HepG2 (cell line): ENCODE data around the gene SLC17A5. TPM values are rescaled to one million over a fixed set of nuclear protein-coding genes. Genes with fewer than 3 reads are reported as not detected.

Experiments used
- CEBPG ChIP-seq: IDR thresholded peaks from 2 replicates; pipeline ENCODE4 v1.6.1; 2016
- FOXC1 ChIP-seq: sonication (generic); formaldehyde crosslinking; IDR thresholded peaks from 2 replicates; pipeline ENCODE4 v1.8.0; 2022; ENCODE audit warnings: mild to moderate bottlenecking, missing genetic modification reagents, borderline replicate concordance
- HCFC1 ChIP-seq: fragments of 150-350 bp; IDR thresholded peaks from 2 replicates; pipeline ENCODE4 v1.6.1; 2014; ENCODE audit warnings: low read depth, low read length
- HMG20A ChIP-seq: IDR thresholded peaks from 2 replicates; pipeline ENCODE4 v1.6.1; 2016; ENCODE audit warnings: borderline replicate concordance
- HNF4G ChIP-seq, 2 experiments: sonication (generic) in 1 of 2; formaldehyde crosslinking in 1 of 2; IDR thresholded peaks; 2 replicates each; pipeline versions ENCODE4 v1.4.0 to v1.6.1; 2011 to 2020; ENCODE audit warnings: borderline replicate concordance in 2 of 2, low read depth in 2 of 2, mild to moderate bottlenecking in 2 of 2, low read length in 1 of 2, missing genetic modification reagents in 1 of 2, moderate library complexity in 1 of 2
- MEIS1 ChIP-seq: sonication (generic); formaldehyde crosslinking; IDR thresholded peaks from 2 replicates; pipeline ENCODE4 v1.9.0; 2021; ENCODE audit warnings: mild to moderate bottlenecking, missing genetic modification reagents, moderate library complexity, borderline replicate concordance
- SAFB2 ChIP-seq: sonication (generic); formaldehyde crosslinking; IDR thresholded peaks from 2 replicates; pipeline ENCODE4 v1.5.1; 2020; ENCODE audit warnings: missing genetic modification reagents, low read depth, mild to moderate bottlenecking, borderline replicate concordance
- SAP130 ChIP-seq: IDR thresholded peaks from 2 replicates; pipeline ENCODE4 v1.6.1; 2016; ENCODE audit warnings: low read depth
- SCMH1 ChIP-seq: sonication (generic); formaldehyde crosslinking; IDR thresholded peaks from 2 replicates; pipeline ENCODE4 v1.9.0; 2021; ENCODE audit warnings: missing genetic modification reagents, mild to moderate bottlenecking, borderline replicate concordance
- ZBTB20 ChIP-seq: sonication (generic); formaldehyde crosslinking; IDR thresholded peaks from 2 replicates; pipeline ENCODE4 v1.8.1; 2023; ENCODE audit warnings: missing genetic modification reagents, low read depth, mild to moderate bottlenecking, borderline replicate concordance
- ZMAT3 ChIP-seq: sonication (generic); formaldehyde crosslinking; conservative IDR thresholded peaks from 2 replicates; pipeline ENCODE4 v1.7.0; 2021; ENCODE audit warnings: missing genetic modification reagents
- ZNF225 ChIP-seq: sonication (generic); formaldehyde crosslinking; IDR thresholded peaks from 2 replicates; pipeline ENCODE4 v1.4.0; 2020; ENCODE audit warnings: mild to moderate bottlenecking, missing genetic modification reagents
- ZNF619 ChIP-seq: sonication (generic); formaldehyde crosslinking; IDR thresholded peaks from 2 replicates; pipeline ENCODE4 v1.4.0; 2020; ENCODE audit warnings: mild to moderate bottlenecking, missing genetic modification reagents
- ZNF761 ChIP-seq: sonication (generic); formaldehyde crosslinking; conservative IDR thresholded peaks from 2 replicates; pipeline ENCODE4 v1.4.0; 2020; ENCODE audit warnings: mild to moderate bottlenecking, missing genetic modification reagents
- ZSCAN20 ChIP-seq: sonication (generic); formaldehyde crosslinking; IDR thresholded peaks from 2 replicates; pipeline ENCODE4 v1.4.0; 2020; ENCODE audit warnings: missing genetic modification reagents, mild to moderate bottlenecking, borderline replicate concordance
- polyA plus RNA-seq, 8 experiments: library from polyadenylated mRNA; depleted of rRNA in 3 of 8; stranded (reverse) in 7 of 8; unstranded in 1 of 8; fragments of >200 nt; fragmentation: Illumina TruSeq in 4 of 8; extraction: Trizol in 4 of 8; gene quantifications; 2 replicates each; pipeline versions ENCODE4 v1.2.1 to v1.2.3, GENCODE V29; 2011 to 2016; ENCODE audit warnings: low read depth in 4 of 8, missing spikeins in 1 of 8, mixed read lengths in 1 of 8; ENCODE audit not compliant: insufficient read depth in 1 of 8
- total RNA-seq, 5 experiments: library from RNA; depleted of rRNA; stranded (reverse); fragments of >200 nt; fragmentation: Illumina TruSeq; extraction: Trizol; gene quantifications; 2 replicates each; pipeline ENCODE4 v1.2.3, GENCODE V29; 2016; ENCODE audit warnings: low read depth in 1 of 5
- TF ChIP-seq, protein P1 (sequence below), 2 experiments: fragments of 450-650 bp in 1 of 2; sonication (generic) in 1 of 2; formaldehyde crosslinking in 1 of 2; IDR thresholded peaks; 2 replicates each; pipeline versions ENCODE4 v1.6.1 to v1.8.0; 2016 to 2022; ENCODE audit warnings: antibody characterized with exemption in 1 of 2, mild to moderate bottlenecking in 1 of 2, missing genetic modification reagents in 1 of 2
- TF ChIP-seq, protein P2 (sequence below): sonication (generic); formaldehyde crosslinking; IDR thresholded peaks from 2 replicates; pipeline ENCODE4 v1.8.1; 2023; ENCODE audit warnings: missing genetic modification reagents, inconsistent platforms, borderline replicate concordance

Gene SLC17A5
- total and polyA plus RNA-seq, 2 of the 13 experiments (the other 11 are each of a cell fraction or from before 2014, with no cell fraction given) = 18.3 to 20.5 TPM

DNA sequence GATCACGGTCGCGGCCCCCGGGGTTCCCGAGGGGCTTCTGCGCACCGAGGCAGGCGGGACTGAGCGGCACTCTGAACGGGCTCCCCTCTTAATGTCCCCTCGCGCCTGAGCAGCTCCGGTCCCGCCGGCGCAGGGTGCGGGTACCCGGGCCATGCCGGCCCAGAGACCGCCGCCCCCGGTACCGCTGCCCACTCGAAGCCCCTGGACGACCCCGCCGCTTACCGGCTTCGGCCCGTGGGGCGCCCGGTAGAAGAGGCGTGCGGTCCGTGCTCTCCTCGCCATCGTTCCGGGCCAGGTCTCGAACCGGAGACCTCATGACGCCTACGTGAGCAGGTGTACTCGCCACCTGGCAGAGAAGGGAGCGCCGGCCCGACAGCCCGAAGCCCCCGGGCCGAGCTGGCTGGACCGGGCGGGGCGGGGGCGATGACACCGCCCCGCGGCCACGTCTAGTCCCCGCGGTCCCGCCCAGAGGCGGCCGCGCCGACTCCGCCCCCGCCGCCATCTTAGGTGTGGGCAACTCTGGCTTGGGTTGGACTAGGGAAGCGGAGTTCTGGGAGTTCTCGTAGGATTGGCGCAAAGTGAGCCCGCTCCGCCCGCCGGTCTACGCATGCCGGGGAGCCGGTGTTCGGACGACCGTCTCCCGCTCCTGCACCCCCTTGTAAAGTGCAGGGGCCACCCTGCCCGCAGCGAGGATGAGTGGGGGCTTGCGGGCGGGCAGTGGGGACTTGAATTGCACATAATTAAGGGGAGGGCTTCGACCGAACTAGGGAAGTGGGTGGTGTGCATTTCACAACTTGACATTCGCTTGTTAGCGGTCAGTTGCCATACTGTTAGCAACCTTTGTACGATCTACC lies at the start of gene SLC17A5 (continued):
- TF ChIP-seq, protein P1, sequence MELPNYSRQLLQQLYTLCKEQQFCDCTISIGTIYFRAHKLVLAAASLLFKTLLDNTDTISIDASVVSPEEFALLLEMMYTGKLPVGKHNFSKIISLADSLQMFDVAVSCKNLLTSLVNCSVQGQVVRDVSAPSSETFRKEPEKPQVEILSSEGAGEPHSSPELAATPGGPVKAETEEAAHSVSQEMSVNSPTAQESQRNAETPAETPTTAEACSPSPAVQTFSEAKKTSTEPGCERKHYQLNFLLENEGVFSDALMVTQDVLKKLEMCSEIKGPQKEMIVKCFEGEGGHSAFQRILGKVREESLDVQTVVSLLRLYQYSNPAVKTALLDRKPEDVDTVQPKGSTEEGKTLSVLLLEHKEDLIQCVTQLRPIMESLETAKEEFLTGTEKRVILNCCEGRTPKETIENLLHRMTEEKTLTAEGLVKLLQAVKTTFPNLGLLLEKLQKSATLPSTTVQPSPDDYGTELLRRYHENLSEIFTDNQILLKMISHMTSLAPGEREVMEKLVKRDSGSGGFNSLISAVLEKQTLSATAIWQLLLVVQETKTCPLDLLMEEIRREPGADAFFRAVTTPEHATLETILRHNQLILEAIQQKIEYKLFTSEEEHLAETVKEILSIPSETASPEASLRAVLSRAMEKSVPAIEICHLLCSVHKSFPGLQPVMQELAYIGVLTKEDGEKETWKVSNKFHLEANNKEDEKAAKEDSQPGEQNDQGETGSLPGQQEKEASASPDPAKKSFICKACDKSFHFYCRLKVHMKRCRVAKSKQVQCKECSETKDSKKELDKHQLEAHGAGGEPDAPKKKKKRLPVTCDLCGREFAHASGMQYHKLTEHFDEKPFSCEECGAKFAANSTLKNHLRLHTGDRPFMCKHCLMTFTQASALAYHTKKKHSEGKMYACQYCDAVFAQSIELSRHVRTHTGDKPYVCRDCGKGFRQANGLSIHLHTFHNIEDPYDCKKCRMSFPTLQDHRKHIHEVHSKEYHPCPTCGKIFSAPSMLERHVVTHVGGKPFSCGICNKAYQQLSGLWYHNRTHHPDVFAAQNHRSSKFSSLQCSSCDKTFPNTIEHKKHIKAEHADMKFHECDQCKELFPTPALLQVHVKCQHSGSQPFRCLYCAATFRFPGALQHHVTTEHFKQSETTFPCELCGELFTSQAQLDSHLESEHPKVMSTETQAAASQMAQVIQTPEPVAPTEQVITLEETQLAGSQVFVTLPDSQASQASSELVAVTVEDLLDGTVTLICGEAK (IDR thresholded peaks at IDR 0.05) = no peak
- TF ChIP-seq, protein P1 (CRISPR knock-in tag; IDR thresholded peaks at IDR 0.05) = no peak
- TF ChIP-seq MEIS1 (CRISPR knock-in tag) = no peak
- peak; percentile 85 for TF ChIP-seq ZMAT3 (CRISPR knock-in tag)
- no peak for TF ChIP-seq SCMH1 (CRISPR knock-in tag)
- TF ChIP-seq SAP130 (CRISPR knock-in tag) = peak; percentile 87
- TF ChIP-seq ZNF225 (CRISPR knock-in tag) = peak; percentile 56; the same call in 1 of the 2 replicates
- TF ChIP-seq ZNF619 (CRISPR knock-in tag) = no peak
- TF ChIP-seq SAFB2 (CRISPR knock-in tag) = peak; percentile 58; the same call in 1 of the 2 replicates
- TF ChIP-seq HNF4G (IDR thresholded peaks at IDR 0.05; ENCODE audit: borderline replicate concordance, low read depth, low read length) = peak; percentile 71
- peak; percentile 64; the same call in 1 of the 2 replicates for TF ChIP-seq HNF4G (CRISPR knock-in tag; IDR thresholded peaks at IDR 0.05; ENCODE audit: borderline replicate concordance, low read depth)
- no peak for TF ChIP-seq ZNF761 (CRISPR knock-in tag)
- no peak for TF ChIP-seq CEBPG (CRISPR knock-in tag)
- TF ChIP-seq ZBTB20 (CRISPR knock-in tag) = peak; percentile 69; the same call in 1 of the 2 replicates
- TF ChIP-seq HMG20A = no peak
- peak; percentile 40; the same call in 1 of the 2 replicates for TF ChIP-seq HCFC1
- TF ChIP-seq ZSCAN20 (CRISPR knock-in tag) = 0 out of 2 replicates have a peak, but pooled peaks have one; percentile 28
- TF ChIP-seq, protein P2, sequence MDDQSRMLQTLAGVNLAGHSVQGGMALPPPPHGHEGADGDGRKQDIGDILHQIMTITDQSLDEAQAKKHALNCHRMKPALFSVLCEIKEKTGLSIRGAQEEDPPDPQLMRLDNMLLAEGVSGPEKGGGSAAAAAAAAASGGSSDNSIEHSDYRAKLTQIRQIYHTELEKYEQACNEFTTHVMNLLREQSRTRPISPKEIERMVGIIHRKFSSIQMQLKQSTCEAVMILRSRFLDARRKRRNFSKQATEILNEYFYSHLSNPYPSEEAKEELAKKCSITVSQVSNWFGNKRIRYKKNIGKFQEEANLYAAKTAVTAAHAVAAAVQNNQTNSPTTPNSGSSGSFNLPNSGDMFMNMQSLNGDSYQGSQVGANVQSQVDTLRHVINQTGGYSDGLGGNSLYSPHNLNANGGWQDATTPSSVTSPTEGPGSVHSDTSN (CRISPR knock-in tag) = 0 out of 2 replicates have a peak, but pooled peaks have one; percentile 12
- 0 out of 2 replicates have a peak, but pooled peaks have one; percentile 55 for TF ChIP-seq FOXC1 (CRISPR knock-in tag)
